WERI-Rb-1 (cell line): Measurements from ENCODE around the gene MRTFA.

ENCODE experiments used
- DNase-seq: peaks from one replicate; pipeline ENCODE4 v3.0.0-alpha.2; 2020
- H3K27ac ChIP-seq: fragments of 250-450 bp; sonication (Bioruptor Pico); 2 replicates; pipeline ENCODE4 v1.5.1; 2020; ENCODE audit warnings: mild to moderate bottlenecking, moderate library complexity
- H3K27me3 ChIP-seq: fragments of 250-450 bp; sonication (Bioruptor Pico); 2 replicates; pipeline ENCODE4 v1.5.1; 2021; ENCODE audit warnings: mild to moderate bottlenecking, low read depth, moderate library complexity; ENCODE audit not compliant: insufficient read depth, severe bottlenecking
- H3K36me3 ChIP-seq: fragments of 250-450 bp; sonication (Bioruptor Pico); 2 replicates; pipeline ENCODE4 v1.5.1; 2020; ENCODE audit warnings: mild to moderate bottlenecking, moderate library complexity
- H3K4me3 ChIP-seq: 2 replicates; pipeline ENCODE4 v1.5.1; 2011; ENCODE audit warnings: low read depth, mild to moderate bottlenecking, control low read depth, low read length
- H3K9me3 ChIP-seq: fragments of 250-450 bp; sonication (Bioruptor Pico); 2 replicates; pipeline ENCODE4 v1.5.1; 2021; ENCODE audit warnings: mild to moderate bottlenecking, moderate library complexity; ENCODE audit not compliant: severe bottlenecking
- CTCF ChIP-seq: IDR thresholded peaks from 2 replicates; pipeline ENCODE4 v1.5.1; 2011; ENCODE audit warnings: low read depth, mild to moderate bottlenecking, control low read depth, inconsistent platforms, low read length

Gene MRTFA

GRCh38 chr22:40361100-40361499 is 275.4 kb downstream of the MRTFA start:
- Histone ChIP-seq H3K36me3 (peaks cover 86% of the 10 kb centered on the region), H3K27me3 (no peaks in the 10 kb centered on the region), H3K27ac (no peak overlapping the region), H3K4me3 (no peak overlapping the region), H3K9me3 (no peaks in the 10 kb centered on the region)
- no peak for TF ChIP-seq CTCF
- DNase-seq: no peak
